GM18858 (cell line): ENCODE measurements around the gene LCE2B.

Source experiments
- ATAC-seq: cut with Tn5 transposase; IDR thresholded peaks from one replicate; pipeline ENCODE4 v1.9.1; 2021; ENCODE audit not compliant: unreplicated experiment

The LCE2B gene

GRCh38 chr1:152728986-152729385 lies 43.1 kb downstream of the LCE2B start:
- ATAC-seq: no peak

GRCh38 chr1:152735648-152736047 lies 49.7 kb downstream of the LCE2B start:
- no peak for ATAC-seq
